ENCODE measurements around the gene MAP2K4.

MAP2K4 gene

GRCh38 chr17:12089809-12090384 lies 69.2 kb downstream of the MAP2K4 start:
- DNase-seq (ENCODE audit: low spot score): peak; percentile 28

DNA sequence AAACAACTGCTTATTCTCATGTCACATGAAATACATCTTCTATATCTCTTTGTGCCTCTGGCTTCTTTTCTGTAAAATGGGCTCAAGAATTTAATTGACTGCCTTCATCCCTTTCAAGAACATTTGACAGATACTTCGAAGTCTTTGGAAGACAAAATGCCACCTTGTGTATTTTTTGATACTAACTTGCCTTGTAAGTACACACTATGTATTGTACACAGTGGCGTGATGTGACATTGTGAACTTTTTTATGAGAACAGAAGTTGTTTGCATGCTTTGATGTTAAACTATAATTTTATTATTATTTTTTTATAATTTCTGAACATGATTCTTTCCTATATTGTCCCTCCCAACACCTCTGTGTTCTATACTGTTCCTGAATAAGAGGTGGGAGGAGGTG lies 73.7 kb downstream of the MAP2K4 start:
- DNase-seq (ENCODE audit: low spot score): no peak

DNA sequence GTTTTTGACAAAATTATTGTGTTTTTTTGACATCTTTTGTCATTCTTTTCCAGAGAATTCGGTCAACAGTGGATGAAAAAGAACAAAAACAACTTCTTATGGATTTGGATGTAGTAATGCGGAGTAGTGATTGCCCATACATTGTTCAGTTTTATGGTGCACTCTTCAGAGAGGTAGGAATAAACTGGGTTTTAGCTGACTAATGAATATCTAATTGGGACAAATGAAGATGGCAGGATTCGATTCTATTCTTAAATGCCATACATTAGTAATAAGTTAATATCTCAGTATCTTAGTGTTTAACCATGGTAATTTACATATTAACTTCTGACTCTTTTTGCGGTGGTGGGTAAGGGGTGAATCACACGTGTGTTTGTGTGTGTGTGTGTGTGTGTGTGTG lies 74.8 kb downstream of the MAP2K4 start:
- DNase-seq (ENCODE audit: low spot score): no peak

DNA sequence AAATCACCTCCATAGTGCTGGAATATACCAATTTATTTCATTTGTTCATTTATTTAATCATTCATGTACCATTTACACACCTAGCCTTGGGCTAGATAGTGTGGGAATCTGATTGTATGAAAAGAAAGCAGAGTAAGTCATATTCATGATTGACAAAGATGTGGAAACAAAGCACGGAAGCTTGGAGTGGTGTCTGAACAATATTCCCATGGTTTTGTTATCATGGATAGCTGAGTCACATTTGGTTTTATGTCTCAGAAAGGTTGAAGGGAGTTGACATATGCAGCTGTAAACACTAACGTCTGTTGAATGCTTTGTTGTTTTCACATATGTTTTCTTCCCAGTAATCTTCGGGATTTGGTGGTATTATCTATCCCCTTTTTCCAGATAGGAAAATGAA lies 76.6 kb downstream of the MAP2K4 start:
- no peak for DNase-seq (ENCODE audit: low spot score)

DNA sequence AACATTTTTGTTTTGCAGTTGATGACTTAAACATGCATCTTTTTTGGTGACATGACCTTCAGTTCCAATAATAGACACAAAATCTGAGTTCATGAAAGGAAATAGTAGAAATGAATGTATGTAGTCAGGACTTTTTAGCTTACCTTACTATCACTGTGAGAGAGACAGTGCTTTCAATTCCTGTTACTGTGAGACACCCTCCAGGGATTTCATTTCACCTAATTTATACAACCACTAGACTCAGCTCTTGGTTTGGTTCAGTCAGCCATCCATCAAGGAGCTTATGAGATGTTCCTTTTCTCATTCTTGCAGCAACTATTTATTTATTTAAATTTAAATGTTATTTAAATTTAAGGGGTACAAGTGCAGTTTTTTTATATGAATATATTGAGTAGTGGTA lies 77.9 kb downstream of the MAP2K4 start:
- no peak for DNase-seq (ENCODE audit: low spot score)

DNA sequence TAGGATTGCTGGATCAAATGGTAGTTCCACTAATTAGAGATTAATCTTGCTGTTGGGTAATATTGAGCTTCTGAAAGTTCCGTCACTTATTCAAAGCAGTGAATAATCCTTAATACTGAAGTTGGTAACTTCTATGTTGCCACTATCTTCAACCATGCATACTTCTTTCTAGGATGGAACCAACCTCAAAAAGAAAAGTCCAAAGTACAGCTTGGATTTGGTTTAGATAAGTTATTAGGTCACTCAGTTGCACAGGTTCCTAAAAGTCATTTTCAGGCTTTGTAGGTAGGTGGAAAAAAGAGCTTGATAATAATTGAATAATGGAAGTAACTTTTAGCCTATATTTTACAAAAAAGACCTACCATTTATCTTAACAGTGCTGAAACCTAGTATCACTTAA lies 78.7 kb downstream of the MAP2K4 start:
- DNase-seq (ENCODE audit: low spot score): no peak

- DNase-seq (ENCODE audit: low spot score): no peak
These were observed 84.2 kb downstream of the MAP2K4 start for GRCh38 chr17:12104831-12105230.

- peak; percentile 7 for DNase-seq (ENCODE audit: low spot score)
These were observed 87.2 kb downstream of the MAP2K4 start for GRCh38 chr17:12107905-12108304.

GRCh38 chr17:12110906-12111305 lies 90.2 kb downstream of the MAP2K4 start:
- no peak for DNase-seq (ENCODE audit: low spot score)

GRCh38 chr17:12113156-12113555 lies 92.5 kb downstream of the MAP2K4 start:
- DNase-seq (ENCODE audit: low spot score): no peak

DNA sequence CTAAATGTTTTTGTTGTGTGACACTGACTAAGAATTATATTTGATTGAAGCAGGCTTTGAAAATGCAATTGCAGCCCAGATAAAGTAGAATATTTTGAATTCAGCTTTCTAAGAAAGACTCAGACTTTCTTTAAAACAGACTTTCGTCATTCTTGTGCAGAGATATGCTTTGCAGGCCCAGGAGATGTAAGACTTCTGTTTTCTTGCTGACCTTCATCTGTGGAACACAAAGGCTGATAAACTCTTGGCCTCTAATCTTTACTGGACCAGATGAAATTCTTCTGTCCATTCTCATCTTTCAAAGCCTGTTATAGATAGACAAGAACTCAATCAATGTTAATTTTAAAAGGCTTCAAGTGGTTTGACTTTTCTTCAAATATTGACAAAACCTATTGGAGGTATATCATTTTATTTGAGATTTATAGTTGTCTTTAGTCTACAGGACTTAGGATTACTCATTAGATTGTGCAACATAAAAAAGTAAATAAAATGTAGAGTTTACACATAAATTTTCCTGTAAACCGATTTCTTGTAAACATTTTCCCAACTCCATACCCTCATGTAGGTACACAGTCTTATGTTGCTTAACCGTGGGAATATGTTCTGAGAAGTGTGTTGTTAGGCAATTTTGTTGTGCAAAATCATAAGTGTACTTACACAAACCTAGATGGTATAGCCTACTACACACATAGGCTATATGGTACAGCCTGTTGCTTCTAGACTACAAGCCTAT lies 94.2 kb downstream of the MAP2K4 start:
- DNase-seq (ENCODE audit: low spot score): no peak

DNA sequence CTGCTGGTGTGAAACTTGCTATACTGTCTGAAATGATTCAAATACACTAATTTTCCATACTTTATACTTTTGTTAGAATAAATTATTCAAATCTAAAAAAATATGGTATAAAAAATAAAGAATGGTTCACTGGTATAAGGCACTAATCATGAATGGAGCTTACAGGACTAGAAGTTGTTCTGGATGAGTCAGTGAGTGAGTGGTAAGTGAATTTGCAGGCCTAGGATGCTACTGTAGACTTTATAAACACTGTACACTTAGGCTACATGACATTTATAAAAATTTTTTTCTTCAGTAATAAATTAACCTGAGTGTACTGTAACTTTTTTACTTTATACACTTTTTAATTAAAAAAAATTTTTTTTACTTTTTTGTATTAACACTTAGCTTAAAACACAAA lies 95.5 kb downstream of the MAP2K4 start:
- DNase-seq (ENCODE audit: low spot score): no peak

- DNase-seq (ENCODE audit: low spot score): no peak
These were observed 97.9 kb downstream of the MAP2K4 start for GRCh38 chr17:12118617-12119016.

DNA sequence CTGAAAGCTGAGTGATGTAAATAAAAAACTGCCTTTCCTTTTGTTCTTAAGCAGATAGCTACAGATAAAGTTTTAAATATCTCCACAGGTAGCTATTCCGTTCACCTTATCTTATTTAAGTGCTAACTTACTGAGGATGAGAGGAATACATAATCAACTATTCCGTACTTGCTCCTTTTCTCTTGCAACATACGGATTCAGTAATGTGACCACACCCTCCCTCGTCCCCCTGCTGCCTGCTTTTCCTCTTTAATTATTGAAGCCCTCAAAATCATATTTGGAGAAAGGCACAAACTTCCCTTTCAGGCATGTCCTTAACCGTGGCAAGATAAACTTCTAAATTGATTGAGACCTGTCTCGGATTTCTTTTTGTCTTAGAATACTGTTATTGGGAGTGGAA lies 101.4 kb downstream of the MAP2K4 start:
- DNase-seq (ENCODE audit: low spot score): peak; percentile 18

- no peak for DNase-seq (ENCODE audit: low spot score)
These were observed 106.5 kb downstream of the MAP2K4 start for GRCh38 chr17:12127177-12127576.

GRCh38 chr17:12127667-12128066 lies 107.0 kb downstream of the MAP2K4 start:
- no peak for DNase-seq (ENCODE audit: low spot score)

DNA sequence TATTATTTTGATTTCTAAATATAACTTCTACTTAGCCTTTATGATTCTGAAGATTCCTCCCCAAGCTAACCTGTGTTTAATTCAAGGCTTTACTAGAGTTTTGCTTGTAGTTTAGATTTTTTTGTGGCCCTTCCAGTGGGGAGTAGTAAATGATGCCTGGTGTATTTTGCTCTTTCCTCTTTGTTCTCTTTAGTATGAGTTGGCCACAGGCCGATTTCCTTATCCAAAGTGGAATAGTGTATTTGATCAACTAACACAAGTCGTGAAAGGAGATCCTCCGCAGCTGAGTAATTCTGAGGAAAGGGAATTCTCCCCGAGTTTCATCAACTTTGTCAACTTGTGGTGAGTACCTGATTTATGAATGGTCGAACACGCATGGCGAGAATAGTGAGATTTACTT lies 108.3 kb downstream of the MAP2K4 start:
- DNase-seq (ENCODE audit: low spot score): no peak

- DNase-seq (ENCODE audit: low spot score): no peak
These were observed 112.5 kb downstream of the MAP2K4 start for GRCh38 chr17:12133183-12133582.

DNA sequence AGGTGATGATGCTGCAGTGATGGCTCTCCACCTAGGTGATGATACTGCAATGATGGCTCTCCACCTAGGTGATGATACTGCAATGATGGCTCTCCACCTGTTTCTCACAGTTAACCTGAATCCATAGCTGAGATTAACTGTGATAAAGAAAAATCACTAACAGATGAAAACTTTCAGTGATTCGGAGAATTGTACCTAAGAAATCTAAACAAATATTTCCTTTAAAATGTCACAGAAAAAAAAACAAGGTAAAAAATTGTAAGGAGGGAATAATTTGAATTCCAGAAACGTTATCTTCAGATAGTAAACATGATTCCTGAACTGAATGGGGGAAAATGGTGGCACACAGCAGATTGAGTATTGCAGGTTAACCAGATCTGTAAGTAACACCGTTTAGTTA lies 113.4 kb downstream of the MAP2K4 start:
- DNase-seq (ENCODE audit: low spot score): no peak

GRCh38 chr17:12134587-12134986 lies 113.9 kb downstream of the MAP2K4 start:
- DNase-seq (ENCODE audit: low spot score): no peak

GRCh38 chr17:12136243-12136642 lies 115.6 kb downstream of the MAP2K4 start:
- DNase-seq (ENCODE audit: low spot score): no peak

GRCh38 chr17:12136646-12137045 lies 116.0 kb downstream of the MAP2K4 start:
- no peak for DNase-seq (ENCODE audit: low spot score)

DNA sequence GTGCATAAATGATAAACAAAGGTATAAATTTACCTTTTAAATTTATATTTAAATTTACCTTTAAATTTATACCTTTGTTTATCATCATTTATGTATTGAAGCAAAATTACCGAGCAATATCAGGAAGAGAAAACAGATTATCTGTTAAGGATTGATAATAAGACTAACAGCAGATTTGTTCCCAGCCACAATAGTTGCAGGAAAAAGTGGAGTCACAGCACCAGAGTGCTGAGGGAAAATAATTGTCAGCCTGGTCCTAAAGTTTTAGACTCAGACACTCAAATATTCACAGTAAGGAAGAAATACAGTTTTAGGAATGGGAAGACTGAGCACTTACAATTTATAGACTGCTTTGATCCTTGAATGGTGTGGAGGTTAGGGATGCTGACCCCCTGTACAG lies 117.2 kb downstream of the MAP2K4 start:
- DNase-seq (ENCODE audit: low spot score): no peak

DNA sequence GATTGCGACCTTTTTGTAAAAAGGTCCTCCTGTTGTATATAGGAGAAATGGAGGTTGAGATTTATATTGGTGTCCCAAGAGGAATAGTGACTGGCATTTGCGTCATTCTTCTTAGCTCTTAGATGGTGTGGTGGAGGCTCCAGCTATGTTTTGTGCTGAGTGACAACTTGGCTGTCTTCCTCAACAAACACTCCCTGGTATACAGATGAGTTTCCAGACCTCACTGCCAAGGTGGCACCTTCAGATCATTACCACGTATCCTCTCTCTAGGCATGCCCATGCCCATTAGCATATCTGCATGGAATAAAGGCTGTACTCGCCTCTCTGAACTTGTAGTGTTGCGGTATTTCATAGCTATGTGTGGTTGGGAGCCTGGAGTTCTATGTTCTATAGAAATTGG lies 120.0 kb downstream of the MAP2K4 start:
- DNase-seq (ENCODE audit: low spot score): no peak
